HEK293 (cell line): ENCODE results near the gene SPRR3.

Source experiments
- CTCF ChIA-PET: fragments of 350-600 bp; formaldehyde crosslinking; extraction: SDS; loops from one replicate; lab custom pipeline; 2021; ENCODE audit warnings: antibody characterized with exemption; lab: Yijun Ruan, JAX
- POLR2A ChIA-PET: fragments of 300-600 bp; formaldehyde crosslinking; extraction: SDS; loops from one replicate; lab custom pipeline; 2020; ENCODE audit warnings: antibody characterized with exemption, inconsistent platforms; lab: Yijun Ruan, JAX
- H3K27ac ChIP-seq: fragments of 200-500 bp; sonication (Bioruptor generic); 2 replicates; pipeline ENCODE4 v1.5.1; 2014; ENCODE audit warnings: low read depth, low read length, control low read depth, inconsistent platforms; ENCODE audit errors: extremely low read depth
- H3K36me3 ChIP-seq, 2 experiments: fragments of 200-500 bp in 1 of 2; sonication (Bioruptor generic) in 1 of 2; 1 replicate in 1 of 2; 2 replicates in 1 of 2; pipeline ENCODE4 v1.5.1; 2014 to 2017; ENCODE audit warnings: inconsistent platforms in 2 of 2, low read length in 2 of 2; ENCODE audit not compliant: control insufficient read depth in 2 of 2, insufficient read depth in 1 of 2
- H3K4me1 ChIP-seq: fragments of 200-500 bp; sonication (Bioruptor generic); 2 replicates; pipeline ENCODE4 v1.5.1; 2014; ENCODE audit warnings: mild to moderate bottlenecking, low read length, inconsistent platforms; ENCODE audit not compliant: control insufficient read depth, insufficient read depth
- H3K4me3 ChIP-seq: 2 replicates; pipeline ENCODE4 v1.5.1; 2011; ENCODE audit warnings: low read depth, mild to moderate bottlenecking, control low read depth, low read length, moderate library complexity
- H3K9me3 ChIP-seq: fragments of 200-500 bp; sonication (Bioruptor generic); 2 replicates; pipeline ENCODE4 v1.5.1; 2014; ENCODE audit warnings: low read depth, low read length, inconsistent platforms; ENCODE audit not compliant: control insufficient read depth, insufficient read depth
- HOXC10 ChIP-seq: sonication (generic); formaldehyde crosslinking; IDR thresholded peaks from 2 replicates; pipeline ENCODE4 v1.8.1; 2023; ENCODE audit warnings: mild to moderate bottlenecking, missing genetic modification reagents
- KLF7 ChIP-seq: fragments of 450-650 bp; formaldehyde crosslinking; IDR thresholded peaks from 2 replicates; pipeline ENCODE4 v1.5.1; 2016; ENCODE audit warnings: missing biosample characterization, missing genetic modification characterization, borderline replicate concordance
- KLF8 ChIP-seq: fragments of 450-650 bp; formaldehyde crosslinking; IDR thresholded peaks from 2 replicates; pipeline ENCODE4 v1.5.1; 2016; ENCODE audit warnings: missing biosample characterization, missing genetic modification characterization
- KLF9 ChIP-seq: fragments of 450-650 bp; formaldehyde crosslinking; IDR thresholded peaks from 2 replicates; pipeline ENCODE4 v1.5.1; 2016; ENCODE audit warnings: missing biosample characterization, missing genetic modification characterization, low read depth
- MEIS1 ChIP-seq: sonication (generic); formaldehyde crosslinking; IDR thresholded peaks from 2 replicates; pipeline ENCODE4 v1.8.1; 2022; ENCODE audit warnings: missing genetic modification reagents, mild to moderate bottlenecking, borderline replicate concordance
- RBAK ChIP-seq: fragments of 450-650 bp; formaldehyde crosslinking; IDR thresholded peaks from 2 replicates; pipeline ENCODE4 v1.5.1; 2016; ENCODE audit warnings: missing biosample characterization, missing genetic modification characterization
- REST ChIP-seq: fragments of 450-650 bp; formaldehyde crosslinking; IDR thresholded peaks from 2 replicates; pipeline ENCODE4 v1.5.1; 2016; ENCODE audit warnings: missing biosample characterization, missing genetic modification characterization
- SCRT2 ChIP-seq: fragments of 450-650 bp; formaldehyde crosslinking; IDR thresholded peaks from 2 replicates; pipeline ENCODE4 v1.5.1; 2016; ENCODE audit warnings: missing biosample characterization, missing genetic modification characterization
- ZIC2 ChIP-seq: fragments of 450-650 bp; formaldehyde crosslinking; IDR thresholded peaks from 2 replicates; pipeline ENCODE4 v1.5.1; 2016; ENCODE audit warnings: missing biosample characterization, missing genetic modification characterization
- ZNF112 ChIP-seq: fragments of 450-650 bp; formaldehyde crosslinking; IDR thresholded peaks from 2 replicates; pipeline ENCODE4 v1.5.0; 2017; ENCODE audit warnings: missing biosample characterization, missing genetic modification characterization
- ZNF140 ChIP-seq: fragments of 450-650 bp; formaldehyde crosslinking; IDR thresholded peaks from 2 replicates; pipeline ENCODE4 v1.5.1; 2016; ENCODE audit warnings: missing biosample characterization, missing genetic modification characterization
- ZNF146 ChIP-seq: fragments of 450-650 bp; formaldehyde crosslinking; IDR thresholded peaks from 2 replicates; pipeline ENCODE4 v1.5.1; 2016; ENCODE audit warnings: missing biosample characterization, missing genetic modification characterization
- ZNF202 ChIP-seq: fragments of 450-650 bp; formaldehyde crosslinking; IDR thresholded peaks from 2 replicates; pipeline ENCODE4 v1.5.1; 2016; ENCODE audit warnings: missing biosample characterization, missing genetic modification characterization, borderline replicate concordance
- ZNF24 ChIP-seq: fragments of 450-650 bp; formaldehyde crosslinking; IDR thresholded peaks from 2 replicates; pipeline ENCODE4 v1.5.1; 2016; ENCODE audit warnings: missing biosample characterization, missing genetic modification characterization
- ZNF26 ChIP-seq: fragments of 450-650 bp; formaldehyde crosslinking; IDR thresholded peaks from 2 replicates; pipeline ENCODE4 v1.5.1; 2016; ENCODE audit warnings: missing biosample characterization, missing genetic modification characterization
- ZNF302 ChIP-seq: fragments of 450-650 bp; formaldehyde crosslinking; IDR thresholded peaks from 2 replicates; pipeline ENCODE4 v1.5.1; 2016; ENCODE audit warnings: missing biosample characterization, missing genetic modification characterization, low read depth
- ZNF341 ChIP-seq: fragments of 450-650 bp; formaldehyde crosslinking; IDR thresholded peaks from 2 replicates; pipeline ENCODE4; 2016; ENCODE audit warnings: low read depth, missing biosample characterization, missing genetic modification characterization
- ZNF37A ChIP-seq: fragments of 450-650 bp; IDR thresholded peaks from 2 replicates; pipeline ENCODE4 v1.5.1; 2018; ENCODE audit warnings: missing biosample characterization, missing genetic modification characterization
- ZNF521 ChIP-seq: fragments of 450-650 bp; formaldehyde crosslinking; IDR thresholded peaks from 2 replicates; pipeline ENCODE4 v1.5.1; 2017; ENCODE audit warnings: missing biosample characterization, mild to moderate bottlenecking, missing genetic modification characterization
- ZNF530 ChIP-seq: fragments of 450-650 bp; formaldehyde crosslinking; IDR thresholded peaks from 2 replicates; pipeline ENCODE4 v1.5.1; 2016; ENCODE audit warnings: low read depth, missing biosample characterization, missing genetic modification characterization
- ZNF561 ChIP-seq: fragments of 450-650 bp; IDR thresholded peaks from 2 replicates; pipeline ENCODE4 v1.5.1; 2018; ENCODE audit warnings: missing biosample characterization, missing genetic modification characterization, borderline replicate concordance
- ZNF621 ChIP-seq: fragments of 450-650 bp; formaldehyde crosslinking; IDR thresholded peaks from 2 replicates; pipeline ENCODE4 v1.5.1; 2017; ENCODE audit warnings: missing biosample characterization, missing genetic modification characterization
- ZNF645 ChIP-seq: fragments of 450-650 bp; formaldehyde crosslinking; IDR thresholded peaks from 2 replicates; pipeline ENCODE4; 2016; ENCODE audit warnings: missing biosample characterization, missing genetic modification characterization
- ZNF670 ChIP-seq: fragments of 450-650 bp; formaldehyde crosslinking; IDR thresholded peaks from 2 replicates; pipeline ENCODE4 v1.5.1; 2016; ENCODE audit warnings: missing biosample characterization, missing genetic modification characterization, low read depth
- ZNF701 ChIP-seq: fragments of 450-650 bp; formaldehyde crosslinking; IDR thresholded peaks from 2 replicates; pipeline ENCODE4 v1.5.1; 2016; ENCODE audit warnings: missing biosample characterization, missing genetic modification characterization

Gene SPRR3

GRCh38 chr1:152953761-152954160 lies 47.8 kb upstream of the SPRR3 start:
- Histone ChIP-seq H3K36me3 (no peaks in the 10 kb centered on the region), H3K4me1 (no peaks in the 10 kb centered on the region), H3K27ac (no peak overlapping the region), H3K4me3 (no peak overlapping the region), H3K9me3 (no peaks in the 10 kb centered on the region)
- POLR2A ChIA-PET, result no interaction called here
- CTCF ChIA-PET, result interaction anchor here (0.6 to 1.5 kb wide), 5 partner anchors 10 to 267 kb away, joined by 3 to 5 read pairs (median 3); no protein-coding TSS in a partner anchor
- TF ChIP-seq KLF8 (tag by site-specific recombination), result no peak
- TF ChIP-seq ZNF645 (tag by site-specific recombination), result no peak
- no peak for TF ChIP-seq ZNF521 (tag by site-specific recombination)
- no peak for TF ChIP-seq ZNF37A (tag by site-specific recombination)
- TF ChIP-seq ZNF26, result no peak
- no peak for TF ChIP-seq ZNF561 (tag by site-specific recombination)
- TF ChIP-seq ZNF140 (tag by site-specific recombination), result no peak
- no peak for TF ChIP-seq ZNF112 (tag by site-specific recombination)
- TF ChIP-seq RBAK (tag by site-specific recombination), result no peak
- TF ChIP-seq MEIS1 (CRISPR knock-in tag), result no peak
- TF ChIP-seq SCRT2 (tag by site-specific recombination), result no peak
- no peak for TF ChIP-seq KLF7 (tag by site-specific recombination)
- no peak for TF ChIP-seq ZNF701 (tag by site-specific recombination)
- no peak for TF ChIP-seq ZNF530 (tag by site-specific recombination)
- no peak for TF ChIP-seq HOXC10 (CRISPR knock-in tag)
- TF ChIP-seq ZNF341 (tag by site-specific recombination), result no peak
- TF ChIP-seq ZIC2, result no peak
- no peak for TF ChIP-seq ZNF24 (tag by site-specific recombination)
- TF ChIP-seq ZNF621 (tag by site-specific recombination), result no peak
- no peak for TF ChIP-seq ZNF146 (tag by site-specific recombination)

GRCh38 chr1:152954436-152954835 lies 47.1 kb upstream of the SPRR3 start:
- H3K4me3 ChIP-seq, result no peak overlapping the region
- H3K36me3 ChIP-seq, result no peaks in the 10 kb centered on the region
- TF ChIP-seq ZNF302 (tag by site-specific recombination), result no peak
- no peak for TF ChIP-seq ZNF202 (tag by site-specific recombination)
- TF ChIP-seq REST (tag by site-specific recombination), result no peak
- no peak for TF ChIP-seq ZNF670 (tag by site-specific recombination)
- TF ChIP-seq RBAK (tag by site-specific recombination), result no peak
- no peak for TF ChIP-seq KLF9
- H3K27ac ChIP-seq, result no peak overlapping the region
- H3K9me3 ChIP-seq, result no peaks in the 10 kb centered on the region
- H3K4me1 ChIP-seq, result no peaks in the 10 kb centered on the region
- ChIA-PET POLR2A (no interaction called here), CTCF (interaction anchor here (0.9 to 1.5 kb wide), 3 partner anchors 10 to 238 kb away, joined by 3 to 5 read pairs (median 3); no protein-coding TSS in a partner anchor)
